GM19468 (cell line): ENCODE measurements around the gene SMYD5.

Source experiments
- ATAC-seq: cut with Tn5 transposase; IDR thresholded peaks from one replicate; pipeline ENCODE4 v1.9.1; 2021; ENCODE audit warnings: mild to moderate bottlenecking, moderate library complexity, moderate number of reproducible peaks; ENCODE audit not compliant: unreplicated experiment; ENCODE audit errors: extremely low read depth

SMYD5 gene

DNA sequence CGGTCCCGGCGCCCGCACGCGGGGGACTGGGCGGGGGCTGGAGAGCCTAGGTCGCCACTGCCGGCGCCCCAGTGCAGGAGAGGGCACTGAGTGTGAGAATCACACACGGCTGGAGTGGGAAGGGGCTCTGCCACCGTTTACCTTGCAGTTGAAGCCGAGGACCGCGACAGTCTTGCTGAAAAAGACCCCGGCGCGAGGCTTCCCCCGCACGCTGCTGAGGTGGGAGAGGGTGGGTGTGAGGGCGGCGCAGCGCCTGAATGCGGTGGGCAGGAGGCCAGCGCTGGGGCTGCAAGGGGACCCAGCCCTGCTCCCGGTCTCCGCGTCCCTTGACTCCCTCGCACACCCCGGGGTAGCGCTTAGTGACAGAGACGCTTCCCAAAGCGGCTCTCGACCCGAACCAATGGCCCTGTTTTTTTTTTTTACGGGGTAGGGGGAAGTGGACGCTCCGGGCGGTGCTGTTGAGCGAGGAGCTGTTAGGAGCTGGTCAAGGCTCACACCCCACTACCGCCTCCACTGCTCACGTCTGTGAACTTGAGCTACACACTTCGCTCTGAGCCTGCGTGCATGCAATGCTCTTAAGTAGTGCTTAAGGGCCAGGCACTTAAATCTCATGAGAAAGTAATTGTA, 10.9 kb upstream of the SMYD5 start:
- ATAC-seq: no peak

DNA sequence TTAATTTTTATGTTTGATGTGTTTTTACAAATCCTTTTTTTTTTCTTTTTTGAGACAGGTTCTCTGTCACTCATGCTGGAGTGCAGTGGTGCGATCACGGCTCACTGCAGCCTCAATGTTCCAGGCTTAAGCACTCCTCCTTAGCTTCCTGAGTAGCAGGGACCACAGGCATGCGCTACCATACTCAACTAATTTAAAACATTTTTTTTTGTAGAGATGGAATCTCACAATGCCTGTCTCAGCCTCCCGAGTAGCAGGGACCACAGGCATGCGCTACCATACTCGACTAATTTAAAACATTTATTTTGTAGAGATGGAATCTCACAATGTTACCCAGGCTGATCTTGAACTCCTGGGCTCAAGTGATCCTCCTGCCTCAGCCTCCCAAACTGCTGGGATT, 8.4 kb upstream of the SMYD5 start:
- no peak for ATAC-seq

DNA sequence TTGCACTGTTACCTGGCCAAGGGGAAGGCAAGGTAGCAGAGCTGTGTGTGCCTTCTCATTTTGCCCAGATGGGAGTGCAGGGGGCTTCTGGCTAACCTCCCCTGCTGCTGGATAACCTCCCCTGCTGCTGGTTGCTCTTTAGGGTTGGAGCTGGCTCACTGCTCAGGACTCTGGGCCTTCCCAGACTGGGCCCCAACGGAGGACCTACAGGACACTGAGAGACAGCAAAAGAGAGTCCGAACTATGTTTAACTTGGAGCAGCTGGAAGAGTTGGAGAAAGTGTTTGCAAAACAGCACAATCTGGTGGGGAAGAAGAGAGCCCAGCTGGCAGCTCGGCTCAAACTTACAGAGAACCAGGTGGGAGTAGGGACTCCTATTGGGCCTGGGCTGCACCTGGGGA, 5.8 kb upstream of the SMYD5 start:
- no peak for ATAC-seq

DNA sequence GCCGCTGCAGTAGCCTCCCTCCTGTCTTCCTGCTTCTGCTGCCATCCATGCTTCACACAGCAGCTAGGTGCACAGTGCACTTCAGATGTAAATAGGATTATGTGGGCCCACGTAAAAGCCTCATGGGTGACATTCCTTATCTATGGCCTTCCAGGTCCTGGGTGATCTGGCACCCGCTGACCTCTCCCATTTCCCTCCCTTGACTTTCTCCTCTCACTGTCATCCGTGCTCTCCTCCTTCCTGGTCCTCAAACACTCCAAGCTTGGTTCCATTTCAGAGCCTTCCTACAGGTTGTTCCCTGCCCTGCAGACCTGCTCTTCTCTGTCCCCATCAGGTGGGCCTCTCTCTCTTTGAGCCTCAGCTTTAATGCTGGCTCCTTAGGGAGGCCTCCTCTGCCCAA, 4.0 kb upstream of the SMYD5 start:
- no peak for ATAC-seq

DNA sequence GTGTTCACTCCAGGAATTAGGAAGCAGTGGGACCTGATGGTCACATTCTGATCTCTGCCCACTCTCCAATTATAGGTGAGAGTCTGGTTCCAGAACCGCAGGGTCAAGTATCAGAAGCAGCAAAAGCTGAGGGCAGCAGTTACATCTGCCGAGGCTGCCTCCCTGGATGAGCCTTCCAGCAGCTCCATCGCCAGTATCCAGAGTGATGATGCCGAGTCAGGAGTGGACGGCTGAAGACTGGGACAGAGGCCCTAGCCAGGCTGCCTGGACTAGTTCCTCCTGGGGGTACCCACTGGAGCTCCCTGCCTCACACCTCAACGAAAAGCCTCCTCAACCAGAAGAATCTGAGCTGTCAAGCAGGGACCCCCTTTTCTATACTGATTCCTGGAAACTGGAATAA, 3.3 kb upstream of the SMYD5 start:
- ATAC-seq: no peak

DNA sequence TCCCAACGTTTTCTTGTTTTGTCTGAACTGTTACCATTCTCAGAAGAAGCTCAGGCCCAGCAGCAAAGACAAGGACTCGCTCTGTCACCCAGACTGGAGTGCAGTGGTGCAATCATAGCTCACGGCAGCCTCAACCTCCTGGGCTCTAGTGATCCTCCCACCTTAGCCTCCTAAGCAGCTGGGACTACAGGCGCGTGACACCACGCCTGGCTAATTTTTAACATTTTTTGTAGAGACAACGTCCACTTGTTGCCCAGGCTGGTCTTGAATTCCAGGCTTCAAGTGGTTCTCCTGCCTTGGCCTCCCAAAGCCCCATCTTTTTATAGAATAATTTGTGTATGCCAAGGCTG, 2.0 kb upstream of the SMYD5 start:
- no peak for ATAC-seq

DNA sequence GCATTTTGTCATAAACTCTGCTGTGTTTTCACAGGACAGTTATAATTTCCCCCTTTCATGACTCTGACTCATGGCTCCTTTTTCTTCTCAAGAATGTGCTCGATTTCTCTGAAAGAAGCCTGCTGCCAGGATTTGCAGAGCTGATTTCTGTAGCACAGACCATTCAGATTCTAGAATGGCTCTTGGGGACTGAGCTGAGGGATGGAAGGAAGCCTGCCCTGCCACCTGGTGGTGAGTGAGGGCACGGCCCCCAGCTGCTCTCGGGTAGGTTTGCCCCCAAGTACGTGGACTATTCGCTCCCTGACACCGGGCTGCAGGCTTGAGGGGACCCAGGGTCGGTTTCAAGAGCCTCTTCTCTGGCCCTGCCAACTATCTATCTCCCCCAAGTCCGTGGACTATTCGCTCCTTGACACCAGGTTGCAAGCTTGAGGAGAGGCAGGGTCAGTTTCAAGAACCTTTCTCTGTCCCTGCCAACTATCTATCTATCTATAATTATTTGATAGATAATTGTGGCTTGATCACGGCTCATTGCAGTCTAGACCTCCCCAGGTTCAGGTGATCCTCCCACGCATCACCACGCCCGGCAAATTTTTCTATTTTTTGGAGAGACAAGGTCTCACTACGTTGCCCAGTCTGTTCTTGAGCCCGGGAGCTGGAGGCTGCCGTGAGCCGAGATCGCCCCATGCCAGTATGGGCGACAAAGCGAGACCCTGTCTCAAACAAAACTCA, 1.4 kb upstream of the SMYD5 start:
- no peak for ATAC-seq

DNA sequence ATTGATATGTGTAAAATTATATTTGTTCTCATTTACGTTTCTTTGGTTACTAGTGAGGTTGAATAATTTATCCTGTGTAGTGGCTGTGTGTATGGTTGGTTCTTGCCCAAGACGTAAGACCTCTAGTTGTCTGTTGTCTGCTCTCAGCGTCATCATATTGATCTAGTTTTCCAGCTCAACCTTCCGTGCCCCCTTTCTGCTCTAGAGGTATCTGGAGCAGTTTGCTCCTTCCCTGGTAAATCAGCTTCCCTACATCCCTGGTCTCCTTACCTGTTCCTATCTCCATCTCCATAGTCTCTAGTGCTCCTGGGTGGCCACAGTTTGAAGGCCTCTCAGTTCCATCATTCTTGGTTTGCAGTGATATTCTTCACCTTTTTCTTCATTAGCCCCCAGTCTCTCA, 1.2 kb downstream of the SMYD5 start:
- ATAC-seq: no peak

DNA sequence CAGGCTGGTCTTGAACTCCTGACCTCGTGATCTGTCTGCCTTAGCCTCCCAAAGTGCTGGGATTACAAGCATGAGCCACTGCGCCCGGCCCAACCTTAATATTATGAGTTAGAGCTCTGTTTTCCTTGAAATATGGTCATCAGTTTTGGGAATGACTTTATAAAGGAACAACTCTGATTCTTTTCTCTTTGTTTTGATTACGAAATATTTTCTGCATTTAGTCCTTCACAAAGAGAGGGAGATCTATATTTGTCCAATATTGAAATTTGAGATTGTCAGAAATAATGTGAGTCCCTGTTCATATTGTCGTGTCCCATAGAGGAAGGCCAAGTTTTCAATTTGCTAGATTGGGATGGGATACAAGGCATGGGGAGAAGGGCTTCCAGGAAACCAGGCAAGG, 3.1 kb downstream of the SMYD5 start:
- ATAC-seq: no peak

DNA sequence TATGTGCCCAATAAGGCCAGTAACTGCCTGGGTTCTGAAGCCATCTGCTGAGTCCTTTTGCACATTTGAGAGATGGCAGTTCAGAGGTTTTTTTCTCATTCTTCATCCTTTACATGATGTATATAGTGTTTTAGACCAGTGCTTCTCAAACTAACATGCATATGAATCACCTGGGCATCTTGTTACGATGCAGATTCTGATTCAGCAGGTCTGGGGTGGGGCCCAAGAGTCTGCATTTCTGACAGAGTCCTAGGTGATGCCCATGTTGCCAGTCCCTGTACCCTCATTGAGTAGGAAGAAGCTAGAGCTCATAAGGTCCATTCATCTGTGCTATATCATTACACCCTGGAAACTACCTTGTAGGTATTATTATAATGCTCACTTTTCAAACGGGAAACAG, 3.8 kb downstream of the SMYD5 start:
- no peak for ATAC-seq

DNA sequence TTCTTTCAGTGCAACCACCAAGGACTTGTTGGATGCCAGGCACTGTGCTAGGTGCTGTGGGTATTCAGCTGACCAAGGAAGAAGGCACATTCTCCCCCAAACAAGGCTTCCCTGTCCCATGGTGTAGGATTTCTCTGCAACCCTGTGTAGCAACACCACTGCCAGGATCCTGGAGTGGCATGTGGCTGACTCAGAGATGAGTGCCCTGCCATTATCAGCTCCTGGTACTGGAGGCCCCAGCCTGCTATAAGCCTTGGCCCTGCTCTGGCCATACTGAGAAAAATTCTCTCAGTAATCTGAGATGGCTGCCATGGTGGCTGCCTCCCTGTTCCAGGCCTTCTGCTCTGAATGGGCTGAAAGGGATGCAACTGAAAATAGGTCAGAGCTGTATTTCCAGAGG, 4.3 kb downstream of the SMYD5 start:
- ATAC-seq: no peak

DNA sequence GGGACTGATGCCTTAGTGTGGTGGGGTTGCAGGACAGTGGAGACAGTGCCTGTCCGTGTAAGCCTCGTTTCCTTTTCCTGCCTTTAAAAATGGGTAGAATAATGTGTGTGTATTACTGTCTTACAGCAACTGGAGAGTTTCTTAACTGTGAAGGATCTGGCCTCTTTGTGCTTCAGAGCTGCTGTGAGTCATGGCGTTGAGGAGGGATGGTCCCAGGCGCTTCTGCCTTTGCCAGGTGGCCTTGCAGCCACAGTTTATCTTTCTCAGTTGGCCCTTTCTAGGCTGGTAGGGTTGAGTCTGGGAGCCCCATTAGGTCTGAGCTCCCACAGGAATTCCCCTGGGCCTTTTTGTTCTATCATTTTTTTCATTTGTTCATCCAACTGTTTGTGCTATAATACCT, 9.8 kb downstream of the SMYD5 start:
- ATAC-seq: no peak

DNA sequence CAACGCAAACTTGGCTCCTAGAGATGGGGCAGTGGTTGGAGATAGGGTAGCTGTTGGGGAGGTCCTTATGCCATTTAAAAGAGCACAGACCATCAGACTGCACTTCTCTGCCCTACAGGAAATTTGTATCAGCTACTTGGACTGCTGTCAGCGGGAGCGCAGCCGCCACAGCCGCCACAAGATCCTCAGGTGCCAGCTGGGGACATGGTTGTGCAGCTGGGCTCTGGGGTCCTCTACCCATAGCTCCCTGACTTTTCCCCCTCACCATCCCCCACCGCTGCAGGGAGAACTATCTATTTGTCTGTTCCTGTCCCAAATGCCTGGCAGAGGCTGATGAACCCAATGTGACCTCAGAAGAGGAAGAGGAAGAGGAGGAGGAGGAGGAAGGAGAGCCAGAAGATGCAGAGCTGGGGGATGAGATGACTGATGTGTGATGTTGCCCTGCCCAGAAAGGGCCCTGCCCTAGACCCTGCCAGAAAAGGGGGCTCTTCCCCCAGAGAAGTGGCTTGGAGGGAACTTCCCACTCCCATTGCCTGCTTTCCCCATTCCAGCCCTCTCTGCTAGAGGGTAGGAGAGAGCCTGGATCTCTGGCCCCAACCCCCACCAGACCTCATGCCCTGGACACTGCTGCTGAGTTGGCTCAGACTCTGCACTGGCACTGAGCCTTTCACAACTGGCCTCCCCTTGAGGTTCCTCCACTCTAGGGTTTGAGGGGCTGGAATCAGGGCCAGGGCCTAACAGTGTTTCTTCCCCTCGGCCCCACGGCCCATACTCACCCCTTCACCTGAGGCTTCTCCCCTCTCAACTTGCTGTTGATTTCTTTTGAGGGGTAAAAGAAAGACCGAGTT, 11.7 kb downstream of the SMYD5 start:
- no peak for ATAC-seq

DNA sequence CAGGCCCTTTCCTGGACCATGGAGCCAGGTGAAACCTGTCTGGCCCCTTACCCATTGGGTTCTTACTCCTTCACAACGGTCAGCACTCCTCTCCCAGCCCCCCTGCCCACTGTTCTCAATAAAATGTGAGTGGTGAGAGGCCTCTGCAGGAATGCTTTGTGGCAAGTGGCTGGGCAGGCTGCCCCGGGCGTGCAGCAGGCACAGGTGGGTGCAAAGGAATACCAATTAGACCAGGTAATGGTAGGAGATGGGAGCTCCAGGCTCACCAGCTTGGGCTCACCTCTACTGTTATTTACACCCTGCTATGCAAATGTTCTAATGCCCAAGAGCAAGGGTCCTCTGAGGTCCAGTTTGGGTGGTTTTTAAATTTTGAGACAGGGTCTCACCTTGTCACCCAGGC, 13.0 kb downstream of the SMYD5 start:
- ATAC-seq: no peak

DNA sequence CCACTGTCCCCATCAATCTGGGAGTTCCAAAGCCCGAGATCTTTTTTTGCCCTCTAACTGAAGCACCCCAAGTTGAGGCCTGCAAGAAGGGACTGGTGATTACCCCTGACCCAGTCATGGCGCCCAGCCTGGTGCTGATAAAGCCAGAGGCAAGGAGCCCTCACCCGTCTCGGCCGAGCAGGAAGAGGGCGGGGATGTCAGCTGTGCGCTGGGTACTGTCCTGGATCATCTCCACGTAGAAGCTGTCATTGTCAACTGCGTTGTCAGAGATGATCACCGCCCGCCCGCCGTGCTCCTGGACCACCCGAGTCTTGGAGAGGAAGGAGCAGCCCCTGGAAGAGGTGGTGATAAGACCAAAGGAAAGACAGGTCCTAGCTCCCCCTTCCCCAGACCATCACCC, 14.6 kb downstream of the SMYD5 start:
- no peak for ATAC-seq

DNA sequence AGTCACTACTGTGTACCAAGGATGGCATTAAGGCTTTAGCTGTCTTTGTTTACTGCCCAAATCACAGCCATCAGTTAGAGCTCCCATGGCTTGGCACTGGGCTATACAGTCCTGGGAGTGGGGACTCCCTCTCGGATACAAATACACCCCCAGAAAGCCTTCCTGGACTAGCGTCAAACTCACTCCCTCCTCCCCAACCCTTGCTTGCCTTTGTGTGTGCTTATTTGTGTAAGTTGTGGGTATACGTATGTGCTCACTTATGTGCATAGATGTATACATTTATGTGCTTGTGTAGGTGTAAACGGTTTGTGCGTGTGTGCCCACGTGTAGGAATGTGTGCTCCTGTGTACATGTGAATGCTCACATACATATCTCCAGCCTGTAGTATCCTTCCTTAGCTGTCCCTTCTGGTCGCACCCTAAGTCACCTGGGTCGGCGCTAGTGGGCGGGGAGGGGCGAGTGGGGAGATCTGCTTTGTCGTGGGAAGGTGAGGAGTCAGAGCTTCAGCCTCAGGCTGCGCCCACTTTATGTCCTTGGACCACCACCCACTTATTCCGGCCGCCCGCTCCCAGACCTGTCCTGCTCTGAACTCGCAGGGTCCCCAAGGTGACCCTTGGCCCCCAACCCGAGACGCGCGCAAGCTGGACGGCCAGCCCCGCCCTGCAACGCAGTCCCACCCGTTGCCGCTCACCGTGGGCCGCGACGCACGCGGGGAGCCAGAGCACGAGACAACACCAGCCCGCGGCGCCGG, 18.5 kb downstream of the SMYD5 start:
- ATAC-seq: peak; percentile 0

DNA sequence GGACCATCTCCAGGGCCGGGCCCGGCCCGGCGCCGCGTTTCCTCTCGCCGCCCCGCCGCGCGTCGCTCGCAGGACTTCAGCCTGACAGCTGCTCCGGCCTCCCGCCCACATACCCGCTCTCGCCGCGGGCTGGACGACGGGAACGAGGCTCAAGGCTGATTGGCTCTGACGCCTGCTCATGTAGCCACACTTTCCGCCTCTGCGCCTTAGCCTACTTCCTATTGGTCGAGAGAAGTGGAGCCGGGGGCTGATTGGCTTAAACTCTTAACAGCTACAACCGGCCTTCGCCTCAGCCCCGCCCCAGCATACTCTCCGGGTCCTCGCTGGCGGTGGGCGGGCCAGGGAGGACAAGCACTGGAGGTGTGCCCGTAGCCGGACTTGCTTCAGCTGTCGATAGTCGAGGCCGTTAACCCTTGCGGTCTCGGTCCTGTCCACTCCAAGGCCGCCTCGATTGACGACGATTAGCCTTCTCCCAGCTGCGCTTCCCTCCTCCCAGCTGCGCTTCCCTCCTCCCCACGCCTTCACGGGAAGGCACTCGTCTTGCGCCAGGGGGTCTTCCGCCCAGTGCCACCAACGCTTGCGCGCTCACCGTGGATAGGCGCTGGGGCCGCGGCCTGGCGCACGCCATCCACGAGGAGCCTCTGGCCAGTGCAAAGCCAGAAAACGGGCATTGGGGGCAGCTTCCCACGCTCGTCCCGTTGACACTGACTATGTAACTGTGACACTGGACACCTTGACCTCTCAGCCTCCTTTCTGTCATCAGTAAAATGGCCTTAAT, 19.3 kb downstream of the SMYD5 start, which contains the start of gene PRADC1:
Gene PRADC1, minus strand, starts transcription at position 86 of the 778 bp plus-strand sequence. Its CDS starts 79 bp downstream, at position 7.
- ATAC-seq: peak; percentile 95

DNA sequence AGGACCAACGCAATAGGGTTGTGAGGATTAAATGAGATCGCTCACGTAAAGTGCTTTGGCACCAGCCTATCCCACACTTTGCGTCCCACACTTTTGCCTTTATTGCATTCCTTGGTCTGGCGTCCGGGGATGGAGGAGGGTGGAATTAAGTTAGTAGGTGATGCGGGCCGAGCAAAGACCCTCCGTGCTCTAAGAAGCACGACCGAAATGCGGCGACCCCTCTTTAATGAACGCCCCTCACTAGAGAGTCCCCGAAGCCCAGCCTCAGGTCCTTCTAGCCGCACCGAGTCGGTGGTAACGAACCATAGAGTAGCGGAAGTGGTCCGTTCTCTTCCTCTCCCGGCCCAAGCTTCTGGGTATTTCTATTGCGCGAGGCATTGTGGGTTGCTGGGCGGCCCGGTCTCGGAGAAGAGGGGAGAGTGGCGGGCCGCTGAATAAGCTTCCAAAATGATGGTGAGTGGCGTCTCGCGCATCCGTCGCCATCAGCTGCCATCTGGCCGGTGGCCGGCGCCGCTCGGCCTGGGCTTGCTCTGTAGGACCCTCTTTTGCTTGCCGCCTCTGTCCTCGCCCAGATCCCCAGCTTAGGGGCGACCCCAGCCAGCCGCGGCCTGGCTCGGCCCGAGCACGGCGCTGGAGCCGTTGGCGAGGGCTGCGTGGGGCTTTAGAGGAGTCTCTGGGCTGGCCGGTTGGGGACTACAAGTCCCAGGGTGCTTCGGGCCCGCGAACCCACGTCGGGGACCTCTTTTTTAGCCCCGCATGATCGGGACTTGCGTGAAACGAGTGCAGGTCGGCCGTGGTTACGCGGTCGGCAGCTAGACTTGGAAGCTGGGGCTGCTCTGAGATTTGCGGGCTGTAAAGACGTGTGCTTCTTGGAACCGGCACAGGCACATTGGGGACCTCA, 20.1 kb downstream of the SMYD5 start, which contains the start of gene CCT7:
Gene CCT7, plus strand, starts transcription at position 377 of the 901 bp plus-strand sequence. Its CDS starts 71 bp downstream, at position 448.
- peak; percentile 22 for ATAC-seq
